CD4-positive, alpha-beta T cell treated with Interleukin-4 for 4 hours (primary cell): ENCODE data around the gene DEXI.
"Not testable (repeated sequence)": the region's sequence is repeated elsewhere in the genome, so short reads cannot be mapped to it uniquely, and the experiment has no call there.

Experiments
- DNase-seq: peaks from one replicate; pipeline ENCODE4 v3.0.0-alpha.2; 2020

DEXI gene

DNA sequence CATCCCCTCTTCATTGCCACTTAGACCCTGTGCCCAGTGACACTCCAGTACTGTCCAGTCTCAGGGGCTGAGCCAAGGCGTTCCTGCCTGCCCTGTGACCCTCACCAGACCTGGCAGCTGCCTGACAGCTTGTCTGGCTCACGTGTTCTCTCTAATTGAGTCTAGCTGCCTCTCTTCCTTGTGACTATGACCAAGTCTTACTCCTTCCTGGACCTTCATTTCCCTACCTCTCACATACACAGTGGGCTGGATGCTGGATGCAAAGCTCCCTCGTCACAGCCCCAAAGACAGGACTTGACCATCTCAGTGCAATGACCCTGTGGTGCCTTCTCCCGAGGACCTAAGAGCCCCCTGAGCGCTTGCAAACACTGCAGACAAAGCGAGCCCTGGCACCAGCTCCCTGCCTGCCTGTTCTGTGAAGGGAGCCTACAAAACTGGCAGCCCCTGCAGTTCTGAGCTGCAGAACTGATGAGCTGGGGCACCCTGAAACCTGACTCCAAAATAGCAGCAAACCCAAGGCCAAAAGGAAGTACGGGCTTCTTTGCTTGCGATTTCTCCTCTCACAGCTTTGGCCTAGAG lies 1.7 kb downstream of the DEXI start:
- no peak for DNase-seq

GRCh38 chr16:10939649-10940234 lies 2.5 kb downstream of the DEXI start:
- no peak for DNase-seq

GRCh38 chr16:10938796-10939648 lies 3.2 kb downstream of the DEXI start:
- no peak for DNase-seq

GRCh38 chr16:10938321-10938720 lies 3.9 kb downstream of the DEXI start:
- peak; percentile 31 for DNase-seq

DNA sequence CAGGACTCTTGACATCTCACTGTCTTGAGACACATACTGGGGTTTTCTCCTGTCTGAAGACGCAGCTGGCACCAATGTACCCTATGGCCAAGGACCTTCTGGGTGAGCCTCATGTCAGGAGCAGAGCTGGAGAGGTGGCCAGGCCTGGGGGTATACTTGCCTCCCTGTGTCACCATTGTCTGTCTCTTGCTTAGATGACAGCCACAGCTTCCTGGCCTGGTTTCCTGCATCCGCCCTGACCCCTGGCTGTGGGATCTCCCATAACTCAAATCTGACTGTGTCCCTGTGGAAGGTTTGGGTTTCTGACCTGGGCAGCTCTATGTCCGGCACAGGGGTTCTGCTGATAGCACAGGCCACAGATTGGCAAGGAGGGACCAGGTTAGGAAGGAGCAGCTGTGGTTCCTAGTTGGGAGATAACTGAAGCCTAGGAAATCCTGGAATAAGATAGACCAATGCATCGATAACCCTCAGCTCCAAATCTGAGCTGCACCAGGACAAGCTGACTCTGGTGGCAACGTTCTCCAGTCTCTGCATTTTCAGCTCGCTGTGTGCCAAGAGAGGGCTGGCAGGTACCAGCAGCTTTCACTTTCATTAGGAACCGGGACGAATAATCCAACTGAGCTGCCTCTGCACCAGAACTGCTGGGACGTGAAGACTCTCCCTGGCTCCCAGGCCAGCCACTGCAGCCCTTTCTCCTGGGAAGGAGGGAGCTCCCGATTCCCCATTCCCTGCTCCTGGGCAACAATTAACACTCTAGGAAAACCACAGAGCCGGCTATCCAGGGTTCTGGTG lies 5.0 kb downstream of the DEXI start:
- no peak for DNase-seq

- no peak for DNase-seq
Observed at GRCh38 chr16:10936272-10936984, 5.8 kb downstream of the DEXI start.

DNA sequence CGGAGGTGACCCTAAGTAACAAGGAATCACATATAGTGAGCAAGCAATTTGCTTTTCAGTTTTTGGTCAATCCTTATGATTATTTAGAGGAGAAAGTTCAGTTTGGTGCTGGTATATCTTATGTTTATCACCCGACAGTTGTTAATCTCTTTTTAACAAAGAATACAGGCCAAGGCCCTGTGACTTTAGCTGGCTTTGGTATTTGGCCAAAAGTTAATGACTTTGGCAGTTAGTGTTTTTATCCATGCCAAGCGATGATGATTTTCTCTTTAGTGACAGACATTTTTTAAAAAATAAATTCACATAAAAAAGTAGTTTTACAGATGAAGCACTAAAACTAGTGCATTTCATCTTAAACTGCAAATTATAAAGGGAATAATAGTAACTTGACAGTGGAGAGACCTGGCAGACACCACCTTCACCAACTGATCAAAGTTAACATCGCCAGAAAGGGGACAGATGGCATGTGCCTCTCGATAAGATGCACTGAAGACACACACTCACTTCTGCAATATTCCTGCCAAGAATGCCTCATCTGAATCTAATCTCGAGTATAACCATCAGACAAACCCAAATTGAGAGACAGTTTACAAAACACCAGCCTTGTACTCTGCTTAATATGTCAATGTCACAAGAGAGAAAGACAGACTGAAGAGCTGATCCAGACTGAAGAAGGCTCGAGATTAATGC lies 6.9 kb downstream of the DEXI start:
- no peak for DNase-seq

GRCh38 chr16:10934325-10935107 lies 7.8 kb downstream of the DEXI start:
- DNase-seq = no peak

GRCh38 chr16:10933865-10934264 lies 8.4 kb downstream of the DEXI start:
- DNase-seq = no peak

DNA sequence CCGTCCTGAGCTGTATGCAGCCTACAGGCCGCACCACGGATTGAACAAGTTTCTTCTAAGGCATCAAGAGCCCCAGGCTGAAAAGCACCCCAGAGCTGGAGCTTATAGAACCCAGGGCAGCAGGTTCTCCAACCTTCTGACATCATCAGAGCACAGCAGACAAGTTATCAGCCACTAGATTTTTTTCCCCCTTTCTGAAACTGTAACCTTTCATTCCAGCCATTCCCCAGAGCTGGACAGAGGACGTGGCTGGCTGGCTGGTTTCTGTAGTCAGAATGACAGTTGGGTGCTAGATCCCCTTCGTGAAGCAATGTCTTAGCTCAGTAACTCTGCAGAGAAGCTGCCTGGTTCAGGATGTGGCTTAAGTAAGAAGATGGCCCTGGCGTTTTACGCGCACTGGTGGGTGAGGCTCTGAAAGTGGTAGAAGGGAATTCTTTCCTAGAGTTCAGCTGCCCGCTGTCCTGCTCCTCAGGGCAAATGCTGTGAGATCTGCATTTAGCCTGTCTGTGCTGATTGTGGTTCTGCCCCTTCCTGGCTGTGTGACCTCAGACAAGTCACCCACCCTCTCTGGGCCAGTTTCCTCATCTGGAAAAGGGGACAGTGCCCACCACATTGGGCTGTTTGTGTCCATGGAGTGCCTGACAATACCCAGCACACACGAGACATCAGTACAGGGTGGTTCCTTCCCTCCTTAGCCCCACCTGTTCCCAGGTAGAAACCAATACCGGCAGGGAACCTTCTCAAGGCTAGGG lies 9.1 kb downstream of the DEXI start:
- DNase-seq = no peak

- no peak for DNase-seq
Observed at GRCh38 chr16:10931977-10932632, 10.2 kb downstream of the DEXI start.

GRCh38 chr16:10931134-10931533 lies 11.1 kb downstream of the DEXI start:
- DNase-seq = no peak

- no peak for DNase-seq
Observed at GRCh38 chr16:10930755-10931093, 11.5 kb downstream of the DEXI start.

GRCh38 chr16:10929853-10930754 lies 12.2 kb downstream of the DEXI start:
- DNase-seq = no peak

- DNase-seq = not testable (repeated sequence)
Observed at GRCh38 chr16:10929097-10929496, 13.2 kb downstream of the DEXI start.

- no peak for DNase-seq
Observed at GRCh38 chr16:10927497-10928112, 14.7 kb downstream of the DEXI start.

GRCh38 chr16:10926867-10927266 lies 15.4 kb downstream of the DEXI start:
- DNase-seq = no peak

DNA sequence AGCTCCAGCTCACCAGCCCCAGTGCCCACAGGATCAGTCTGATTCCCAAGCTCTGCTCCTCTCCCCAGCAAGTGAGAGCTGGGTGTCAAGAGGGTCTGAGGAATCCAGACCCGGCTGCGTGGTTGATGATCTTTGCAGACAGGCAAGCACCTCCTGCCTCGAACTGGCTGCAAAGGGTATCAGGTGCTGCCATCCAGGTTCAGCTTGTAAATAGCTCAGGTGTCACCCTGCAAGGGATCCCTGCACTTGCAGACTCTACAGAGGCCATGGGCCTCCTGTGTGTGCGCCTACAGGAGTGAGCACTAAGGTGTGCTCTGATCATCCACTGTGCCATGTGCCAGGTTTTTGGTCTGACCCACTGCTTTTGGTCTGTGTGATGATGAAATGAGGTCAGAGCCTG lies 16.2 kb downstream of the DEXI start:
- no peak for DNase-seq
